Natural killer cell (primary cell): ENCODE data around the gene DNAJC5. TPM values are rescaled to one million over a fixed set of nuclear protein-coding genes. Genes with fewer than 3 reads are reported as not detected.
"Not testable (repeated sequence)": the region's sequence is repeated elsewhere in the genome, so short reads cannot be mapped to it uniquely, and the experiment has no call there.

Experiments used
- ATAC-seq, 3 donors: fragments of 150-1000 bp in 2 of 3; fragments of 200-7000 bp in 1 of 3; cut with Tn5 transposase; 1 replicate in 1 of 3; 2 replicates in 2 of 3; pipeline ENCODE4 v1.10.0; 2021; ENCODE audit warnings: mild to moderate bottlenecking in 2 of 3, moderate library complexity in 2 of 3
- DNase-seq, 2 donors: peaks; one replicate each; pipeline versions ENCODE4 v3.0.0 to v3.0.0-alpha.2; 2013 to 2021; ENCODE audit warnings: mixed read lengths in 1 of 2
- H3K27ac ChIP-seq: one replicate; pipeline ENCODE4 v1.5.1; 2013; ENCODE audit warnings: mild to moderate bottlenecking, low read length
- H3K27me3 ChIP-seq: one replicate; pipeline ENCODE4 v1.6.1; 2013; ENCODE audit warnings: low read length; ENCODE audit not compliant: control insufficient read depth, insufficient read depth
- H3K36me3 ChIP-seq: one replicate; pipeline ENCODE4 v1.6.1; 2013; ENCODE audit warnings: low read length; ENCODE audit not compliant: control insufficient read depth, insufficient read depth
- H3K4me1 ChIP-seq: one replicate; pipeline ENCODE4 v1.6.1; 2013; ENCODE audit warnings: low read length; ENCODE audit not compliant: control insufficient read depth, insufficient read depth
- H3K4me3 ChIP-seq: one replicate; pipeline ENCODE4 v1.5.1; 2013; ENCODE audit warnings: low read length
- H3K9me3 ChIP-seq: one replicate; pipeline ENCODE4 v1.6.1; 2013; ENCODE audit warnings: low read length; ENCODE audit not compliant: control insufficient read depth, insufficient read depth
- H3K27ac Mint-ChIP-seq, 2 donors: one replicate each; pipeline ENCODE4 v1.8.0; 2022; ENCODE audit warnings: mild to moderate bottlenecking in 2 of 2, mixed read lengths in 2 of 2, moderate library complexity in 1 of 2
- H3K27me3 Mint-ChIP-seq, 2 donors: one replicate each; pipeline ENCODE4 v1.8.0; 2022; ENCODE audit warnings: low read depth in 2 of 2, mixed read lengths in 2 of 2
- H3K36me3 Mint-ChIP-seq: one replicate; pipeline ENCODE4 v1.8.0; 2022; ENCODE audit warnings: mixed read lengths
- H3K4me1 Mint-ChIP-seq, 2 donors: one replicate each; pipeline ENCODE4 v1.8.0; 2022; ENCODE audit warnings: mixed read lengths in 2 of 2
- H3K4me3 Mint-ChIP-seq: one replicate; pipeline ENCODE4 v1.8.0; 2022; ENCODE audit warnings: mild to moderate bottlenecking, moderate library complexity, mixed read lengths
- H3K9me3 Mint-ChIP-seq, 2 donors: one replicate each; pipeline ENCODE4 v1.8.0; 2022; ENCODE audit warnings: mixed read lengths in 2 of 2
- WGBS: methylation state at CpG from one replicate; pipeline ENCODE4 v1.1.7; 2013; ENCODE audit warnings: missing lambda C conversion rate; ENCODE audit not compliant: insufficient coverage; 5-methylcytosine and 5-hydroxymethylcytosine counted together
- intact Hi-C: fragments of 100-400 bp; cut with micrococcal nuclease; formaldehyde crosslinking; loops from one replicate; pipeline ENCODE4 v1.14.2; 2022
- total RNA-seq, 4 donors: library from RNA; stranded (reverse); fragments of 120-200 nt in 1 of 4; gene quantifications; one replicate each; pipeline versions ENCODE4 v1.2.3 to v1.2.4, GENCODE V29; 2013 to 2022
- TF ChIP-seq, protein P1 (sequence below): fragments of 200-600 bp; IDR thresholded peaks from one replicate; pipeline ENCODE4 v1.8.0; 2022; ENCODE audit warnings: antibody characterized with exemption

Gene DNAJC5
- total RNA-seq, 3 donors from 2014 or later (not counting 1 experiment from before 2014, with no cell fraction given), result 27.5 to 45.1 (median 42.8) TPM

DNA sequence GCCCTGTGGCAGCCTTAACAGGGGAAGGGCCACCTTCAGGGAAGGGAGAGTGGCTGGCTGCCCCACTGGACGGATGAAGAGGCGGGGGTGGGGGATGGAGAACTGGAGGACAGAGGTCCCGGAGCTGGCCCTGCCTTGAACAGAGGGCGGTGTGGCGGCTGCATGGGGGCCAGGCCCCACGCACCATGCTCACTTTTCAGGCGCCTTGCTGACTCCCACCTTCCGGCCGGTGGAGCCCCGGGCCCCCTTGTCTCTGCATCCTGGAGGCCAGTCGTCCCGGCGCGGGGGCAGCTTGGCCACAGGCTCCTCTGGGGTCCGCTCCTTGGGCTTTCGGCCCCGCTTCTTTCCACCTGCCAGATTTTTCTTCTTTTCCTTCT lies 64.8 kb downstream of the DNAJC5 start:
- peaks cover 0 to 4% of the 10 kb centered on the region in 2 donors for H3K4me1 Mint-ChIP-seq
- peaks cover 22% of the 10 kb centered on the region for H3K4me1 ChIP-seq
- H3K27me3 ChIP-seq, result no peaks in the 10 kb centered on the region
- H3K9me3 Mint-ChIP-seq, result no peaks in the 10 kb centered on the region
- 97% methylated on average over 17 of the region's 17 CpGs for WGBS
- no peak for DNase-seq
- H3K27me3 Mint-ChIP-seq, result no peaks in the 10 kb centered on the region
- TF ChIP-seq, protein P1, sequence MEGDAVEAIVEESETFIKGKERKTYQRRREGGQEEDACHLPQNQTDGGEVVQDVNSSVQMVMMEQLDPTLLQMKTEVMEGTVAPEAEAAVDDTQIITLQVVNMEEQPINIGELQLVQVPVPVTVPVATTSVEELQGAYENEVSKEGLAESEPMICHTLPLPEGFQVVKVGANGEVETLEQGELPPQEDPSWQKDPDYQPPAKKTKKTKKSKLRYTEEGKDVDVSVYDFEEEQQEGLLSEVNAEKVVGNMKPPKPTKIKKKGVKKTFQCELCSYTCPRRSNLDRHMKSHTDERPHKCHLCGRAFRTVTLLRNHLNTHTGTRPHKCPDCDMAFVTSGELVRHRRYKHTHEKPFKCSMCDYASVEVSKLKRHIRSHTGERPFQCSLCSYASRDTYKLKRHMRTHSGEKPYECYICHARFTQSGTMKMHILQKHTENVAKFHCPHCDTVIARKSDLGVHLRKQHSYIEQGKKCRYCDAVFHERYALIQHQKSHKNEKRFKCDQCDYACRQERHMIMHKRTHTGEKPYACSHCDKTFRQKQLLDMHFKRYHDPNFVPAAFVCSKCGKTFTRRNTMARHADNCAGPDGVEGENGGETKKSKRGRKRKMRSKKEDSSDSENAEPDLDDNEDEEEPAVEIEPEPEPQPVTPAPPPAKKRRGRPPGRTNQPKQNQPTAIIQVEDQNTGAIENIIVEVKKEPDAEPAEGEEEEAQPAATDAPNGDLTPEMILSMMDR, result no peak
- no peaks in the 10 kb centered on the region for H3K9me3 ChIP-seq
- peaks cover 2% of the 10 kb centered on the region for H3K36me3 ChIP-seq
- no peak overlapping the region for H3K4me3 Mint-ChIP-seq
- no peak for ATAC-seq
- no peak overlapping the region for H3K27ac ChIP-seq
- no peak overlapping the region for H3K4me3 ChIP-seq
- no peaks in the 10 kb centered on the region for H3K36me3 Mint-ChIP-seq
- intact Hi-C loops, result no loop called here
- H3K27ac Mint-ChIP-seq, result no peak overlapping the region

DNA sequence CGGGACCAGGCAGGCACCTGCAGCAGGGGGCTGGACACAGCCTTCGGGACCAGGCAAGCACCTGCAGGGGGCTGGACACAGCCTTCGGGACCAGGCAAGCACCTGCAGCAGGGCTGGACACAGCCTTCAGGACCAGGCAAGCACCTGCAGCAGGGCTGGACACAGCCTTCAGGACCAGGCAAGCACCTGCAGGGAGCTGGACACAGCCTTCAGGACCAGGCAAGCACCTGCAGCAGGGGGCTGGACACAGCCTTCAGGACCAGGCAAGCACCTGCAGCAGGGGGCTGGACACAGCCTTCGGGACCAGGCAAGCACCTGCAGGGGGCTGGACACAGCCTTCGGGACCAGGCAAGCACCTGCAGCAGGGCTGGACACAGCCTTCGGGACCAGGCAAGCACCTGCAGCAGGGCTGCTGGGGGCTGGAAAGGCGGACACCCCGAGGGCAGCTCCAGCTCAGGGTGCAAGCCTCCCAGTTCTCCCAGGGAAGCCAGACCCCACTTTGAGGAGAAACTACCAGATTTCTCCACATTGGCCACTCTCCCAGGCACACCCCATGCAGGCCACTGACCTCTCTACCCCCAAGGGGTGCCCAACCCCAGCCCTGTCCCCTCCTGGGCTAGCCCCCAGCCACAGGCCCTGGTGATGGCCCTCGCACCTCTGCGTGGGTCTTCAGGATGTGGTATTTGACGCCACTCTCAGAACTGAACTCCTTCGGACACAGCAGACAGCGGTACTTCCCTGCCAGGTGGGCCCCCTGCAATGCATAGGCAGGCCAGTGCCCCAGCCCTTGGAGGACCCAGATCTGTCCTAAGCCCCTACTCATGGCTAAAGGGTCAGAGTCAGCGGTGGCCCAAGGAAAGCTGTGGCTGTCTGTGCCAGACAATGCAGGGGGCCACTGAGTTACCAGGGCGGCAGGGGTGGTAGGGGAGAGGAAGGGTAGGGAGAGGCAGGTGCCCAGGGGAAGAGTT lies 66.0 kb downstream of the DNAJC5 start:
- H3K27me3 ChIP-seq, ATAC-seq, H3K27ac ChIP-seq, H3K4me3 ChIP-seq, H3K36me3 Mint-ChIP-seq, H3K9me3 ChIP-seq, H3K36me3 ChIP-seq, intact Hi-C loops, H3K27me3 Mint-ChIP-seq, DNase-seq, H3K27ac Mint-ChIP-seq, H3K4me3 Mint-ChIP-seq, H3K4me1 Mint-ChIP-seq, H3K9me3 Mint-ChIP-seq: not testable (repeated sequence)
- WGBS, result 80% methylated on average over 15 of the region's 15 CpGs
- H3K4me1 ChIP-seq, result peaks cover 11% of the 10 kb centered on the region

DNA sequence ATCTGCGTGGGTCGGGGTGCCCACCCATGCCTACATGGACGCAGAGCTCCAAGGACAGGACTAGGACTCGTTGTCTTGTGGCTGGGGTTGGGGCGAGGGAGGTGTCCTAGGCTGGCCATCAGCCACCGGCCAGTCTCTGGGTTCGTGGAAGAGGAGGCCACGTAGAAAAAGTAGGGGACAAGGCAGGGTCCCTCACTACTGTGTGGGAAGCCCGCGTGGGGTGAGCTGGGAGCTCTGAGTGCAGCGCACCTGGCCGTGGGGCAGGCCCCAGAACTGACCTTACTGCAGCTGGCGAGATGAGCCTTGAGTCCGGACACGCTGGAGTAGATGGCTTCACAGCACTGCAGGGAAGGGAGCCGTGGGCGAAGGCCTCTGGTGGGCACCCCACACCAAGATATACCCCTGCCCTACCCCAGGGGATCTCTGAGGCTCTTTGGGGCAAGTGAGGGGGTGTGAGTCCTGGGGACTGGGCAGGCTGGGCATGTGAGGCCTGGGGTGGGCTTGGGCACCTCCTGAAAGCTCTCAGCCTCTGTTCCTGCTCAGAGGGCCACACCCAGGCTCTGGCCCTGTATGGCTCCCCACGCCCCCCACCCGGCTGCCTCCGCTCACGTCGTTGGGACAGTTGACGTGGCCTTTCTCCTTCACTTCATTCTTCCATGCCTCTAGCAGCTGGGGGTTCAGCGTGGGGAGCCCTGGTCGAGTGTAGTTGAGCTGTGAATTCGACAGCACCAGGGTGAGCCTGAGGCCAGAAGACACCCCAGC lies 66.9 kb downstream of the DNAJC5 start:
- ATAC-seq, result no peak
- Histone ChIP-seq H3K4me1 (peaks cover 7% of the 10 kb centered on the region), H3K27me3 (no peaks in the 10 kb centered on the region), H3K36me3 (peaks cover 4% of the 10 kb centered on the region), H3K9me3 (no peaks in the 10 kb centered on the region), H3K4me3 (no peak overlapping the region), H3K27ac (no peak overlapping the region)
- TF ChIP-seq, protein P1, result no peak
- WGBS, result 97% methylated on average over 26 of the region's 26 CpGs
- no peak for DNase-seq
- Mint-ChIP-seq H3K4me3 (no peak overlapping the region), H3K4me1 (peaks cover 0 to 4% of the 10 kb centered on the region in 2 donors), H3K27me3 (no peaks in the 10 kb centered on the region), H3K9me3 (no peaks in the 10 kb centered on the region), H3K27ac (no peak overlapping the region), H3K36me3 (no peaks in the 10 kb centered on the region)
- intact Hi-C loops, result no loop called here
